ENCODE measurements around the gene TLN1. TPM values are rescaled to one million over a fixed set of nuclear protein-coding genes. Genes with fewer than 3 reads are reported as not detected.

The TLN1 gene
- total RNA-seq, 2 experiments from 2014 or later = 98.8 to 177 TPM

- Histone ChIP-seq H3K27ac (ENCODE audit: low read depth, low read length, poor library complexity, severe bottlenecking) (peak overlapping the region; percentile 94), H3K4me1 (ENCODE audit: insufficient read depth, low read length, poor library complexity, severe bottlenecking) (peaks cover 63% of the 10 kb centered on the region), H4K20me1 (ENCODE audit: insufficient read depth, low read length) (no peaks in the 10 kb centered on the region), H3K4me2 (ENCODE audit: low read length) (peak overlapping the region; percentile 74), H3K9me3 (ENCODE audit: low read length) (no peaks in the 10 kb centered on the region), H3K4me3 (ENCODE audit: low read depth, low read length, poor library complexity, severe bottlenecking) (peak overlapping the region; percentile 74), H3K9me2 (ENCODE audit: insufficient read depth, low read length) (no peaks in the 10 kb centered on the region), H3K79me2 (ENCODE audit: insufficient read depth, low read depth, low read length) (peaks cover 39% of the 10 kb centered on the region), H3K36me3 (ENCODE audit: insufficient read depth, low read length) (peaks cover 28% of the 10 kb centered on the region), H2AFZ (ENCODE audit: low read length) (peak overlapping the region; percentile 30; the same call in 1 of the 2 replicates)
- no peak for DNase-seq (ENCODE audit: low spot score)
- ChIA-PET POLR2A (interaction anchor here (0.6 to 2.8 kb wide), 9 partner anchors 8 to 84 kb away, joined by 3 to 12 read pairs (median 4); partner anchors contain the start of genes CA9, GBA2 and RGP1), CTCF (ENCODE audit: unreplicated experiment) (interaction anchor here (0.5 to 1.4 kb wide), 6 partner anchors 9 to 1092 kb away, joined by 3 to 11 read pairs (median 8); no protein-coding TSS in a partner anchor)
- no TSS peak for BruUV-seq (replicated peaks)
- intact Hi-C loops (cut with micrococcal nuclease; ENCODE audit: unreplicated experiment) = loop anchor here (1.0 to 5.0 kb wide), 4 partner anchors 19 to 140 kb away; partner anchors contain the start of genes CD72, CREB3, HINT2 and TLN1
- no peak for TF ChIP-seq EZH2phosphoT487 (IDR thresholded peaks at IDR 0.05; ENCODE audit: borderline replicate concordance, low read depth, low read length)
- TF ChIP-seq CTCF (conservative IDR thresholded peaks at IDR 0.05; ENCODE audit: low read length) = no peak
These were observed 25.4 kb upstream of the TLN1 start for GRCh38 chr9:35757226-35757891.

- ChIA-PET POLR2A (interaction anchor here (0.7 to 2.8 kb wide), 8 partner anchors 8 to 139 kb away, joined by 3 to 12 read pairs (median 4); no protein-coding TSS in a partner anchor), CTCF (ENCODE audit: unreplicated experiment) (interaction anchor here (0.5 to 1.4 kb wide), 9 partner anchors 9 to 1091 kb away, joined by 3 to 11 read pairs (median 4); partner anchors contain the start of gene CREB3)
- Histone ChIP-seq H3K4me1 (ENCODE audit: insufficient read depth, low read length, poor library complexity, severe bottlenecking) (peaks cover 66% of the 10 kb centered on the region), H2AFZ (ENCODE audit: low read length) (peak overlapping the region; percentile 30; the same call in 1 of the 2 replicates), H3K36me3 (ENCODE audit: insufficient read depth, low read length) (peaks cover 32% of the 10 kb centered on the region), H3K4me2 (ENCODE audit: low read length) (peak overlapping the region; percentile 74), H3K9me3 (ENCODE audit: low read length) (no peaks in the 10 kb centered on the region), H3K9me2 (ENCODE audit: insufficient read depth, low read length) (no peaks in the 10 kb centered on the region), H3K79me2 (ENCODE audit: insufficient read depth, low read depth, low read length) (peaks cover 37% of the 10 kb centered on the region), H4K20me1 (ENCODE audit: insufficient read depth, low read length) (no peaks in the 10 kb centered on the region), H3K27ac (ENCODE audit: low read depth, low read length, poor library complexity, severe bottlenecking) (peak overlapping the region; percentile 94), H3K4me3 (ENCODE audit: low read depth, low read length, poor library complexity, severe bottlenecking) (peak overlapping the region; percentile 74)
- peak; percentile 84 for TF ChIP-seq CTCF (conservative IDR thresholded peaks at IDR 0.05; ENCODE audit: low read length)
- TF ChIP-seq EZH2phosphoT487 (IDR thresholded peaks at IDR 0.05; ENCODE audit: borderline replicate concordance, low read depth, low read length) = no peak
- BruUV-seq (replicated peaks) = no TSS peak
- intact Hi-C loops (cut with micrococcal nuclease; ENCODE audit: unreplicated experiment) = loop anchor here (1.0 to 5.0 kb wide), 4 partner anchors 20 to 139 kb away; partner anchors contain the start of genes CD72, CREB3, HINT2 and TLN1
- DNase-seq (ENCODE audit: low spot score) = peak; percentile 91
These were observed 24.6 kb upstream of the TLN1 start for GRCh38 chr9:35756275-35757225.

Measured in OCI-LY7 (cell line).